CD4-positive, alpha-beta T cell (primary cell): ENCODE measurements around the gene RBCK1. TPM values are rescaled to one million over a fixed set of nuclear protein-coding genes. Genes with fewer than 3 reads are reported as not detected.
"Not testable (repeated sequence)": the region's sequence is repeated elsewhere in the genome, so short reads cannot be mapped to it uniquely, and the experiment has no call there.

Experiments
- ATAC-seq: fragments of 200-7000 bp; cut with Tn5 transposase; one replicate; pipeline ENCODE4 v1.10.0; 2022; ENCODE audit warnings: mild to moderate bottlenecking; ENCODE audit not compliant: poor library complexity
- CTCF ChIA-PET: fragments of 350-600 bp; sonication (Branson Sonifier 250); formaldehyde crosslinking; loops from one replicate; lab custom pipeline; 2021; ENCODE audit warnings: antibody characterized with exemption, inconsistent platforms; lab: Charles Lee
- POLR2A ChIA-PET: fragments of 350-600 bp; sonication (Branson Sonifier 250); formaldehyde crosslinking; loops from one replicate; lab custom pipeline; 2021; ENCODE audit warnings: antibody characterized with exemption, inconsistent platforms; lab: Charles Lee
- DNase-seq, 14 experiments: peaks; one replicate each; pipeline ENCODE4 v3.0.0-alpha.2; 2013 to 2020; ENCODE audit warnings: mixed read lengths in 2 of 14
- H3K27ac ChIP-seq, 2 donors: one replicate each; pipeline versions ENCODE4 v1.5.1 to v1.7.0; 2013; ENCODE audit warnings: low read length in 2 of 2, low read depth in 1 of 2, mild to moderate bottlenecking in 1 of 2
- H3K27me3 ChIP-seq, 2 experiments: 1 replicate in 1 of 2; 2 replicates in 1 of 2; pipeline versions ENCODE4 v1.6.1 to v1.7.0; 2013; ENCODE audit warnings: low read length in 2 of 2, control low read depth in 1 of 2, mild to moderate bottlenecking in 1 of 2, moderate library complexity in 1 of 2; ENCODE audit not compliant: insufficient read depth in 2 of 2, control insufficient read depth in 1 of 2
- H3K36me3 ChIP-seq: one replicate; pipeline ENCODE4 v1.6.1; 2013; ENCODE audit warnings: low read length, control low read depth; ENCODE audit not compliant: insufficient read depth
- H3K4me1 ChIP-seq: one replicate; pipeline ENCODE4 v1.6.1; 2013; ENCODE audit warnings: low read length, control low read depth; ENCODE audit not compliant: insufficient read depth
- H3K4me3 ChIP-seq: one replicate; pipeline ENCODE4 v1.5.1; 2013; ENCODE audit warnings: mild to moderate bottlenecking, low read length, moderate library complexity
- H3K9me3 ChIP-seq, 2 experiments: 1 replicate in 1 of 2; 2 replicates in 1 of 2; pipeline versions ENCODE4 v1.6.1 to v1.7.0; 2013; ENCODE audit warnings: low read length in 2 of 2, mild to moderate bottlenecking in 2 of 2, control low read depth in 1 of 2, moderate library complexity in 1 of 2; ENCODE audit not compliant: control insufficient read depth in 1 of 2, insufficient read depth in 1 of 2
- H3K27ac Mint-ChIP-seq: one replicate; pipeline ENCODE4 v1.8.0; 2020; ENCODE audit warnings: mixed read lengths
- H3K27me3 Mint-ChIP-seq: one replicate; pipeline ENCODE4 v1.8.0; 2021; ENCODE audit warnings: mixed read lengths
- H3K36me3 Mint-ChIP-seq: one replicate; pipeline ENCODE4 v1.8.0; 2021; ENCODE audit warnings: low read depth, mixed read lengths
- H3K4me1 Mint-ChIP-seq: one replicate; pipeline ENCODE4 v1.8.0; 2021; ENCODE audit warnings: low read depth, mixed read lengths
- H3K4me3 Mint-ChIP-seq: one replicate; pipeline ENCODE4 v1.8.0; 2020; ENCODE audit warnings: mild to moderate bottlenecking, mixed read lengths
- H3K9me3 Mint-ChIP-seq: one replicate; pipeline ENCODE4 v1.8.0; 2020; ENCODE audit warnings: mixed read lengths
- intact Hi-C, 2 experiments: fragments of 100-400 bp; cut with DNase I in 1 of 2; cut with micrococcal nuclease in 1 of 2; formaldehyde crosslinking; loops; one replicate each; pipeline versions ENCODE4 v1.15.1 to v1.9.0; 2023 to 2025; cut with DNase I, micrococcal nuclease
- total RNA-seq, 174 experiments: library from RNA in 2 of 174; stranded (reverse) in 2 of 174; gene quantifications; one replicate each; pipeline ENCODE4 v1.2.3 and lab custom pipeline; 2021 to 2026
- TF ChIP-seq, protein P1 (sequence below): fragments of 200-600 bp; IDR thresholded peaks from one replicate; pipeline ENCODE4 v1.8.0; 2022; ENCODE audit warnings: antibody characterized with exemption, mild to moderate bottlenecking

Gene RBCK1
- total RNA-seq, 2 experiments from 2014 or later, result 53.3 to 57.3 TPM

GRCh38 chr20:475463-476357, 67.6 kb downstream of the RBCK1 start:
- Histone ChIP-seq H3K36me3 (peaks cover 15% of the 10 kb centered on the region), H3K4me1 (peaks cover 4% of the 10 kb centered on the region), H3K27me3 (no peaks in the 10 kb centered on the region), H3K27ac (no peak overlapping the region), H3K4me3 (no peak overlapping the region), H3K9me3 (no peaks in the 10 kb centered on the region)
- Mint-ChIP-seq H3K9me3 (no peaks in the 10 kb centered on the region), H3K4me1 (peaks cover 14% of the 10 kb centered on the region), H3K27ac (no peak overlapping the region), H3K36me3 (peaks cover 6% of the 10 kb centered on the region), H3K27me3 (no peaks in the 10 kb centered on the region), H3K4me3 (no peak overlapping the region)
- CTCF ChIA-PET, result interaction anchor here (2.3 kb wide), 1 partner anchor 121 kb away, joined by 14 read pairs; no protein-coding TSS in a partner anchor
- intact Hi-C loops, result loop anchor here in 1 of 2 experiments (5.0 kb wide), 1 partner anchor 38 kb away; no protein-coding TSS in a partner anchor
- ATAC-seq (no peak), DNase-seq (no peak)
- TF ChIP-seq, protein P1, sequence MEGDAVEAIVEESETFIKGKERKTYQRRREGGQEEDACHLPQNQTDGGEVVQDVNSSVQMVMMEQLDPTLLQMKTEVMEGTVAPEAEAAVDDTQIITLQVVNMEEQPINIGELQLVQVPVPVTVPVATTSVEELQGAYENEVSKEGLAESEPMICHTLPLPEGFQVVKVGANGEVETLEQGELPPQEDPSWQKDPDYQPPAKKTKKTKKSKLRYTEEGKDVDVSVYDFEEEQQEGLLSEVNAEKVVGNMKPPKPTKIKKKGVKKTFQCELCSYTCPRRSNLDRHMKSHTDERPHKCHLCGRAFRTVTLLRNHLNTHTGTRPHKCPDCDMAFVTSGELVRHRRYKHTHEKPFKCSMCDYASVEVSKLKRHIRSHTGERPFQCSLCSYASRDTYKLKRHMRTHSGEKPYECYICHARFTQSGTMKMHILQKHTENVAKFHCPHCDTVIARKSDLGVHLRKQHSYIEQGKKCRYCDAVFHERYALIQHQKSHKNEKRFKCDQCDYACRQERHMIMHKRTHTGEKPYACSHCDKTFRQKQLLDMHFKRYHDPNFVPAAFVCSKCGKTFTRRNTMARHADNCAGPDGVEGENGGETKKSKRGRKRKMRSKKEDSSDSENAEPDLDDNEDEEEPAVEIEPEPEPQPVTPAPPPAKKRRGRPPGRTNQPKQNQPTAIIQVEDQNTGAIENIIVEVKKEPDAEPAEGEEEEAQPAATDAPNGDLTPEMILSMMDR, result no peak
- POLR2A ChIA-PET, result interaction anchor here (0.6 to 0.9 kb wide), 2 partner anchors 28 to 249 kb away, joined by 3 to 5 read pairs; partner anchors contain the start of gene DEFB129

GRCh38 chr20:476561-477249, 68.6 kb downstream of the RBCK1 start:
- not testable (repeated sequence) for H3K27ac ChIP-seq, H3K27ac Mint-ChIP-seq, H3K9me3 ChIP-seq, H3K27me3 Mint-ChIP-seq, DNase-seq, H3K4me3 ChIP-seq, ATAC-seq, H3K9me3 Mint-ChIP-seq, H3K4me3 Mint-ChIP-seq, H3K36me3 Mint-ChIP-seq, H3K27me3 ChIP-seq
- ChIA-PET POLR2A (interaction anchor here (0.6 to 1.0 kb wide), 2 partner anchors 29 to 38 kb away, joined by 3 to 5 read pairs; no protein-coding TSS in a partner anchor), CTCF (interaction anchor here (0.8 to 2.3 kb wide), 2 partner anchors 45 to 122 kb away, joined by 5 to 14 read pairs; no protein-coding TSS in a partner anchor)
- Histone ChIP-seq H3K36me3 (peaks cover 15% of the 10 kb centered on the region), H3K4me1 (peaks cover 11% of the 10 kb centered on the region)
- intact Hi-C loops, result loop anchor here in 1 of 2 experiments (5.0 kb wide), 1 partner anchor 39 kb away; no protein-coding TSS in a partner anchor
- peaks cover 24% of the 10 kb centered on the region for H3K4me1 Mint-ChIP-seq

- ChIA-PET POLR2A (interaction anchor here (1.0 kb wide), 1 partner anchor 39 kb away, joined by 3 read pairs; no protein-coding TSS in a partner anchor), CTCF (interaction anchor here (0.7 to 2.2 kb wide), 5 partner anchors 15 to 895 kb away, joined by 3 to 12 read pairs (median 3); partner anchors contain the start of gene TBC1D20)
- H3K36me3 ChIP-seq, result peaks cover 17% of the 10 kb centered on the region
- Mint-ChIP-seq H3K9me3 (no peaks in the 10 kb centered on the region), H3K4me3 (no peak overlapping the region), H3K36me3 (peaks cover 24% of the 10 kb centered on the region), H3K4me1 (peaks cover 28% of the 10 kb centered on the region), H3K27ac (no peak overlapping the region), H3K27me3 (no peaks in the 10 kb centered on the region)
- H3K4me3 ChIP-seq, result no peak overlapping the region
- no peak overlapping the region for H3K27ac ChIP-seq
- H3K9me3 ChIP-seq, result no peaks in the 10 kb centered on the region
- H3K27me3 ChIP-seq, result no peaks in the 10 kb centered on the region
- ATAC-seq (peak; percentile 21), DNase-seq (no peak)
- TF ChIP-seq, protein P1, result no peak
- H3K4me1 ChIP-seq, result peaks cover 11% of the 10 kb centered on the region
- intact Hi-C loops, result loop anchor here (1.0 to 5.0 kb wide), 4 partner anchors 15 to 71 kb away; partner anchors contain the start of gene TBC1D20 (in 2 of the 2)
These were observed 70.2 kb downstream of the RBCK1 start for GRCh38 chr20:478010-478948.
